Esophagus squamous epithelium (tissue), 5 donors: ENCODE measurements around the gene FCGR2B. TPM values are rescaled to one million over a fixed set of nuclear protein-coding genes. Genes with fewer than 3 reads are reported as not detected.

Source experiments
- DNase-seq: peaks from one replicate; lab custom pipeline; 2025; lab: John Stamatoyannopoulos, UW
- H3K27ac ChIP-seq, 4 donors: fragments of 200-600 bp; sonication (generic); one replicate each; pipeline ENCODE4 v1.5.1; 2016 to 2019; ENCODE audit warnings: mild to moderate bottlenecking in 1 of 4
- H3K27me3 ChIP-seq, 4 donors: fragments of 200-600 bp; sonication (generic); 1 replicate in 3 of 4; 2 replicates in 1 of 4; pipeline versions ENCODE4 v1.5.1 to v1.6.0; 2017 to 2021; ENCODE audit warnings: antibody characterized with exemption in 1 of 4
- H3K36me3 ChIP-seq, 3 donors: fragments of 200-600 bp; sonication (generic); one replicate each; pipeline ENCODE4 v1.5.1; 2016 to 2019
- H3K4me1 ChIP-seq, 3 donors: fragments of 200-600 bp; sonication (generic); one replicate each; pipeline ENCODE4 v1.5.1; 2017 to 2019
- H3K4me3 ChIP-seq, 4 donors: fragments of 200-600 bp; sonication (generic); 1 replicate in 3 of 4; 2 replicates in 1 of 4; pipeline ENCODE4 v1.5.1; 2016 to 2019; ENCODE audit warnings: mild to moderate bottlenecking in 2 of 4, moderate library complexity in 1 of 4
- H3K9me3 ChIP-seq, 3 donors: fragments of 200-600 bp; sonication (generic); one replicate each; pipeline ENCODE4 v1.5.1; 2016 to 2019
- CTCF ChIP-seq, 6 experiments: fragments of 450-650 bp in 4 of 6; fragments of 200-600 bp in 2 of 6; sonication (generic) in 2 of 6; IDR thresholded peaks; one replicate each; pipeline ENCODE4 v1.5.1; 2016 to 2019; ENCODE audit warnings: antibody characterized with exemption in 6 of 6, mild to moderate bottlenecking in 4 of 6, moderate library complexity in 4 of 6
- POLR2A ChIP-seq, 4 donors: fragments of 450-650 bp; IDR thresholded peaks; one replicate each; pipeline ENCODE4 v1.6.1; 2017; ENCODE audit warnings: antibody characterized with exemption in 4 of 4, mild to moderate bottlenecking in 4 of 4, moderate library complexity in 3 of 4
- WGBS, 2 donors: methylation state at CpG; one replicate each; pipeline ENCODE4 v1.1.5; 2018; 5-methylcytosine and 5-hydroxymethylcytosine counted together
- intact Hi-C: fragments of 100-400 bp; cut with DNase I; formaldehyde crosslinking; loops from one replicate; pipeline ENCODE4 v1.15.0; 2022
- total RNA-seq, 4 donors: library from RNA; depleted of rRNA; stranded (reverse); fragments of >200 nt; gene quantifications; one replicate each; pipeline ENCODE4 v1.1.0, GENCODE V29; 2016
- donor health status: DM: yes; HTN: yes; CAD: no.

The FCGR2B gene
- total RNA-seq, 4 donors from 2014 or later = 1.1 to 25.2 (median 7.4) TPM

DNA sequence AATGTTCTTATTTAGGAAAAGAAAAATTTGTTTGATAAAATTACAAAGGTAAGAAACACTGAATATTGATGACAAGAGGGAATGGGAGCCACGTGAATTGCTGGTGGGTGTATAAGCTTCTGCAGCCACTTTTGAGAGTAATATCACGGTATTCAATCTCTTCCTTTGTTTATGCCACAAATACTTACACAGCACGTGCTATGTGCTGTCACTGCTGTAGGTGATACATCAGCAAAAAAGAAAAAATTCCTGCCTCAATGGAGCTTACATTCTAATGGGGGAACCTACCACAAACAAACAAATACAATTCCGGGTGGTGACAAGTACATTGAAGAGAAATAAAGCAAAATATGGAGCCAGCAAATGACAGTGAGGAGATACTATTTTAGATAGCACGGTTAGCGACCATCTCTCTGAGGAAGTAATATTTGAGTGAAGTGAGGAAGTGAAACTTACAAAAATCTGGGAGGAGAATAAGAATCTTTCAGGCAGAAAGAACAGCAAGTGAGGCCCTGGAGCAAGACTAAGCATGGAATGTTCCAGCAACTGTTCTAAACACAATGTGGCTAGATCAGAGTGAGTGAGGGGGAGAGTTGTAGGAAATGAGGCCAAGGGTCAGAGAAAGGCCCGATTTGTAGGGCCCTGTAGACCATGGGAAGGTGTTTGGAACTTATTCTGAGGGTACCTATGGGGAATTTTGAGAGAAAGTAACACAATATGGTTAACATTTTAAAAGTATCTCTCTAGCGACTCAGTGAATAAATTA lies 55.8 kb downstream of the FCGR2B start:
- DNase-seq = no peak

GRCh38 chr1:161719325-161719611 lies 56.3 kb downstream of the FCGR2B start:
- TF ChIP-seq POLR2A (IDR thresholded peaks at IDR 0.05) (no peak), CTCF (IDR thresholded peaks at IDR 0.05) (no peak)
- WGBS, 2 donors = 92 to 100% methylated on average over 1 of the region's 1 CpG
- H3K27ac ChIP-seq = no peak overlapping the region
- H3K36me3 ChIP-seq = no peaks in the 10 kb centered on the region
- H3K27me3 ChIP-seq = peaks cover 0 to 34% (median 0%) of the 10 kb centered on the region in 4 donors
- no peaks in the 10 kb centered on the region for H3K9me3 ChIP-seq
- intact Hi-C loops = no loop called here
- no peak overlapping the region for H3K4me3 ChIP-seq
- DNase-seq = no peak
- H3K4me1 ChIP-seq = no peaks in the 10 kb centered on the region

More for the DNA sequence above, 55.8 kb downstream of the FCGR2B start:
- peaks cover 0 to 40% (median 0%) of the 10 kb centered on the region in 4 donors for H3K27me3 ChIP-seq
- H3K9me3 ChIP-seq = no peaks in the 10 kb centered on the region
- no peak overlapping the region for H3K4me3 ChIP-seq
- WGBS, 2 donors = 59 to 68% methylated on average over 8 of the region's 8 CpGs
- intact Hi-C loops = no loop called here
- H3K27ac ChIP-seq = no peak overlapping the region
- H3K36me3 ChIP-seq = no peaks in the 10 kb centered on the region
- TF ChIP-seq CTCF (IDR thresholded peaks at IDR 0.05) (no peak), POLR2A (IDR thresholded peaks at IDR 0.05) (no peak)
- H3K4me1 ChIP-seq = no peaks in the 10 kb centered on the region

DNA sequence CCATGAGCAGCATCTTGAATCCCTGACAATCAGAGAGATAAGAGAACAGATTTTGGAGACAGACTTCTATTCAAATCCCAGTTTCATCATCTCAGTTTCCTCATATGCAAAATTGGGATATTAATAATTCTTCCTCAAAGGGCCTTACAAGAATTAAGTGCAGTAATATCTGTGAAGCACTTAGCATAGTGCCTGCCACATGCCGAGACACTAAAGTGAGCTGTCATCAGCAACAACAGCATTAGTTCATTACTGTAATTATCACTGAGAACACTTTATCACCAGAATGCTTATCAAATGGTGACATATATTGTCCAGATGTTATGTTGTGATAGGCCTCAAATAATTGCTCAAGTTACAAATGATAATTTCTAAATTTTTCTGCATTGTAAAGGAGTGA lies 57.5 kb downstream of the FCGR2B start:
- H3K9me3 ChIP-seq = no peaks in the 10 kb centered on the region
- no peak overlapping the region for H3K4me3 ChIP-seq
- 91 to 92% methylated on average over 1 of the region's 1 CpG for WGBS, 2 donors
- H3K4me1 ChIP-seq = peaks cover 0 to 5% (median under 1%) of the 10 kb centered on the region in 3 donors
- no peak overlapping the region for H3K27ac ChIP-seq
- TF ChIP-seq POLR2A (IDR thresholded peaks at IDR 0.05) (no peak), CTCF (IDR thresholded peaks at IDR 0.05) (no peak)
- no peaks in the 10 kb centered on the region for H3K36me3 ChIP-seq
- peaks cover 0 to 34% (median 0%) of the 10 kb centered on the region in 4 donors for H3K27me3 ChIP-seq
- intact Hi-C loops = no loop called here
- DNase-seq = no peak

DNA sequence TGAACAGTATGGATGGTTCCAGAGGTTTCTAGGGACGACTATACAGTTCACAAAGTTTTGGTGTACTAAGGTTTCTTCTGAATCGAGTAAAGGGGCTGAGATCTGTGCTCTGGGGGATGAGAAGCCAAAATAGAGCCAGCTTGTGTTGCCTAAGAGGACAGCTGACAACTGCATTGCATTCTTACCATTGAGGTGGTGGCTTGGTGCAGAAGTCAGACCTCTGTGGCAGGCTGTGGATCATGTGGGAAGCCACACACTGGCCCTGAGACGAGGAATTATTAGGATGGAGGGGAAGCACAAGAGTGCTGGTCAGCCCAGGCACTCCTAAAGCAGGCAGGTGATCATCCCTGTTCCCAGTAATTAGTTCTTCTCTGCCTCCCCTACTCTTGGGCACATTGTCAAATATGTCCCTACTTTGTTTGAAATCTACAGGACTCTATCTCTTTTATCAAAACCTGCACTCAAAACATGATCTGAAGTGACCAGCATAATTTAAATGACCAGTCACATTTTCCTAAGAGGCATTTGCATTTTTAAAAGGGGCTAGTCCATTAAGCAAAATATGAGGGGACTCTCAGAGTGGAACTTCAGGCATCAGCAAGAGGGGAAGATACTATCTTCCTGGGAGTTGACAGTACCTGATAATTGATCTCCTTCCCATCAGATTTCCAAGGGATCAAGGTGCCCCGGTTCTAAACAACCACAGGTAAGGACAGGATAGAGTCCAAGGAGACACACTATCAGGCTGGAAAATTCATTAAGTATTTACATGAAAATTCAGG lies 58.2 kb downstream of the FCGR2B start, which contains the start of gene FCRLB:
FCRLB (plus strand) TSS at position 589 of the 782 bp plus-strand sequence. CDS start 1,129 bp downstream, outside the sequence.
- TF ChIP-seq CTCF (IDR thresholded peaks at IDR 0.05) (no peak), POLR2A (IDR thresholded peaks at IDR 0.05) (no peak)
- no peak for DNase-seq
- Histone ChIP-seq H3K27me3 (peaks cover 0 to 26% (median 0%) of the 10 kb centered on the region in 4 donors), H3K4me1 (peaks cover 1 to 12% (median 5%) of the 10 kb centered on the region in 3 donors), H3K27ac (no peak within 1 kb of the TSS), H3K9me3 (no peaks in the 10 kb centered on the region), H3K36me3 (no peaks in the 10 kb centered on the region), H3K4me3 (no peak within 1 kb of the TSS)
- intact Hi-C loops = no loop called here
- 47 to 63% methylated on average over 3 to 4 of the region's 4 CpGs for WGBS, 2 donors
